Measurements from ENCODE around the gene RPLP1.

- no peak for TF ChIP-seq CTCF (IDR thresholded peaks at IDR 0.05; ENCODE audit: borderline replicate concordance, extremely low read depth, low read length, poor library complexity, severe bottlenecking)
- TF ChIP-seq EZH2 (IDR thresholded peaks at IDR 0.05; ENCODE audit: borderline replicate concordance, low read depth, low read length, severe bottlenecking): no peak
Observed at GRCh38 chr15:69465253-69465652, 12.6 kb downstream of the RPLP1 start.
